H9 (cell line): ENCODE measurements around the gene FAM177B. TPM values are rescaled to one million over a fixed set of nuclear protein-coding genes. Genes with fewer than 3 reads are reported as not detected.

Experiments used
- DNase-seq: peaks from one replicate; pipeline ENCODE4 v3.0.0-alpha.2; 2017
- H2AFZ ChIP-seq: one replicate; pipeline ENCODE4 v1.6.1; 2013; ENCODE audit warnings: mild to moderate bottlenecking, low read length, control low read depth, moderate library complexity
- H2AK5ac ChIP-seq: 2 replicates; pipeline ENCODE4 v1.6.1; 2013; ENCODE audit warnings: low read length, control low read depth, mixed read lengths; ENCODE audit not compliant: insufficient read length
- H2BK120ac ChIP-seq: one replicate; pipeline ENCODE4 v1.6.1; 2013; ENCODE audit warnings: low read depth, mild to moderate bottlenecking, low read length, control low read depth, inconsistent platforms; ENCODE audit not compliant: poor library complexity, severe bottlenecking
- H2BK12ac ChIP-seq: 2 replicates; pipeline ENCODE4 v1.6.1; 2013; ENCODE audit warnings: low read length, control low read depth, mixed read lengths, low read depth; ENCODE audit not compliant: insufficient read length
- H2BK15ac ChIP-seq: 2 replicates; pipeline ENCODE4 v1.6.1; 2013; ENCODE audit warnings: low read depth, low read length, control low read depth
- H2BK20ac ChIP-seq: one replicate; pipeline ENCODE4 v1.6.1; 2013; ENCODE audit warnings: low read depth, mild to moderate bottlenecking, low read length, control low read depth, inconsistent platforms; ENCODE audit not compliant: poor library complexity, severe bottlenecking
- H2BK5ac ChIP-seq: 2 replicates; pipeline ENCODE4 v1.6.1; 2013; ENCODE audit warnings: low read length, control low read depth, mixed read lengths; ENCODE audit not compliant: insufficient read length
- H3K14ac ChIP-seq: 2 replicates; pipeline ENCODE4 v1.6.1; 2013; ENCODE audit warnings: low read length, control low read depth; ENCODE audit not compliant: insufficient read depth
- H3K18ac ChIP-seq: 2 replicates; pipeline ENCODE4 v1.6.1; 2013; ENCODE audit warnings: low read depth, mild to moderate bottlenecking, mixed read lengths, low read length, control low read depth; ENCODE audit not compliant: insufficient read length
- H3K23ac ChIP-seq: 2 replicates; pipeline ENCODE4 v1.6.1; 2013; ENCODE audit warnings: low read length, control low read depth, mixed read lengths, low read depth; ENCODE audit not compliant: insufficient read length
- H3K23me2 ChIP-seq: 2 replicates; pipeline ENCODE4 v1.6.1; 2013; ENCODE audit warnings: low read depth, mild to moderate bottlenecking, mixed read lengths, low read length, control low read depth; ENCODE audit not compliant: insufficient read length, poor library complexity, severe bottlenecking
- H3K27ac ChIP-seq: 2 replicates; pipeline ENCODE4 v1.5.1; 2013; ENCODE audit warnings: low read length, control low read depth, mixed read lengths, low read depth; ENCODE audit not compliant: insufficient read length
- H3K27me3 ChIP-seq: 2 replicates; pipeline ENCODE4 v1.6.1; 2013; ENCODE audit warnings: low read length, control low read depth, inconsistent platforms; ENCODE audit not compliant: insufficient read depth
- H3K4ac ChIP-seq: 2 replicates; pipeline ENCODE4 v1.6.1; 2013; ENCODE audit warnings: low read depth, mild to moderate bottlenecking, control low read depth, inconsistent platforms, low read length, moderate library complexity
- H3K4me1 ChIP-seq: 2 replicates; pipeline ENCODE4 v1.6.1; 2013; ENCODE audit warnings: low read length, control low read depth, inconsistent platforms; ENCODE audit not compliant: insufficient read depth
- H3K4me2 ChIP-seq: 2 replicates; pipeline ENCODE4 v1.6.1; 2013; ENCODE audit warnings: low read length, control low read depth, mixed read lengths; ENCODE audit not compliant: insufficient read length, insufficient read depth
- H3K56ac ChIP-seq: 2 replicates; pipeline ENCODE4 v1.6.1; 2013; ENCODE audit warnings: low read depth, mild to moderate bottlenecking, mixed read lengths, low read length, control low read depth; ENCODE audit not compliant: insufficient read length
- H3K79me1 ChIP-seq: 2 replicates; pipeline ENCODE4 v1.6.1; 2013; ENCODE audit warnings: low read depth, mild to moderate bottlenecking, moderate library complexity, low read length, control low read depth, inconsistent platforms; ENCODE audit not compliant: insufficient read depth, poor library complexity, severe bottlenecking
- H3K79me2 ChIP-seq: 2 replicates; pipeline ENCODE4 v1.6.1; 2013; ENCODE audit warnings: low read length, control low read depth, inconsistent platforms; ENCODE audit not compliant: insufficient read depth
- H3K9ac ChIP-seq: 2 replicates; pipeline ENCODE4 v1.6.1; 2013; ENCODE audit warnings: low read length, control low read depth, mixed read lengths; ENCODE audit not compliant: insufficient read length; ENCODE audit errors: extremely low read depth
- H3K9me3 ChIP-seq: one replicate; pipeline ENCODE4 v1.6.1; 2013; ENCODE audit warnings: low read depth, low read length, inconsistent platforms; ENCODE audit not compliant: control insufficient read depth
- H3T11ph ChIP-seq: one replicate; pipeline ENCODE4 v1.6.1; 2013; ENCODE audit warnings: mild to moderate bottlenecking, low read length, control low read depth, inconsistent platforms
- H4K20me1 ChIP-seq: one replicate; pipeline ENCODE4 v1.6.1; 2013; ENCODE audit not compliant: control insufficient read depth, insufficient read length, insufficient read depth
- H4K5ac ChIP-seq: 2 replicates; pipeline ENCODE4 v1.6.1; 2013; ENCODE audit warnings: low read depth, mild to moderate bottlenecking, mixed read lengths, low read length, control low read depth; ENCODE audit not compliant: insufficient read length
- H4K8ac ChIP-seq: replicated peaks from 2 replicates; pipeline ENCODE4 v1.6.1; 2013; ENCODE audit warnings: low read length, control low read depth, mixed read lengths, low read depth; ENCODE audit not compliant: insufficient read length
- H4K91ac ChIP-seq: 2 replicates; pipeline ENCODE4 v1.6.1; 2013; ENCODE audit warnings: low read depth, mild to moderate bottlenecking, moderate library complexity, mixed read lengths, low read length, control low read depth; ENCODE audit not compliant: insufficient read length
- H3K27ac Mint-ChIP-seq, 3 experiments: 2 replicates in 2 of 3; 3 replicates in 1 of 3; pipeline ENCODE4 v1.8.0; 2020 to 2021; ENCODE audit warnings: mixed read lengths in 3 of 3, mild to moderate bottlenecking in 1 of 3, moderate library complexity in 1 of 3
- H3K27me3 Mint-ChIP-seq: 2 replicates; pipeline ENCODE4 v1.8.0; 2021; ENCODE audit warnings: low read depth, mild to moderate bottlenecking, moderate library complexity, mixed read lengths
- H3K36me3 Mint-ChIP-seq, 3 experiments: 2 replicates in 2 of 3; 3 replicates in 1 of 3; pipeline ENCODE4 v1.8.0; 2020 to 2021; ENCODE audit warnings: low read depth in 3 of 3, mixed read lengths in 3 of 3; ENCODE audit not compliant: insufficient read depth in 1 of 3
- H3K4me1 Mint-ChIP-seq, 2 experiments: 2 replicates each; pipeline ENCODE4 v1.8.0; 2020; ENCODE audit warnings: mixed read lengths in 2 of 2
- H3K4me3 Mint-ChIP-seq, 2 experiments: 2 replicates in 1 of 2; 3 replicates in 1 of 2; pipeline ENCODE4 v1.8.0; 2020 to 2021; ENCODE audit warnings: mild to moderate bottlenecking in 2 of 2, mixed read lengths in 2 of 2, moderate library complexity in 1 of 2
- H3K9me3 Mint-ChIP-seq, 2 experiments: 2 replicates in 1 of 2; 3 replicates in 1 of 2; pipeline ENCODE4 v1.8.0; 2020; ENCODE audit warnings: mild to moderate bottlenecking in 2 of 2, mixed read lengths in 2 of 2, moderate library complexity in 1 of 2
- CTCF ChIP-seq: fragments of 200-600 bp; sonication (generic); conservative IDR thresholded peaks from 3 replicates; pipeline ENCODE4 v1.8.0; 2021; ENCODE audit warnings: antibody characterized with exemption, mild to moderate bottlenecking
- WGBS: extraction: QIAGEN DNeasy Blood & Tissue Kit; methylation state at CpG from one replicate; pipeline ENCODE4 v1.1.7; 2013; ENCODE audit warnings: missing lambda C conversion rate, low lambda C conversion rate, mixed read lengths; ENCODE audit not compliant: insufficient read length; ENCODE audit errors: extremely low coverage; 5-methylcytosine and 5-hydroxymethylcytosine counted together
- total RNA-seq: library from RNA; stranded (reverse); gene quantifications from 2 replicates; pipeline ENCODE4 v1.2.1, GENCODE V29; 2021

FAM177B gene
- total RNA-seq, 1 experiment from 2014 or later, result not detected

- Histone ChIP-seq H3K27ac (no peak overlapping the region), H3K4me1 (no peaks in the 10 kb centered on the region), H2BK15ac (no peak overlapping the region), H2BK5ac (no peak overlapping the region), H4K8ac (no peak overlapping the region), H3K9ac (no peak overlapping the region), H2BK120ac (no peak overlapping the region), H3K79me2 (no peaks in the 10 kb centered on the region; the same call in 1 of the 2 replicates), H3K27me3 (no peaks in the 10 kb centered on the region), H3K4me2 (no peak overlapping the region), H3K9me3 (no peaks in the 10 kb centered on the region), H3K18ac (no peak overlapping the region), H2BK12ac (no peak overlapping the region), H3T11ph (no peak overlapping the region), H4K91ac (no peak overlapping the region), H4K5ac (no peak overlapping the region), H4K20me1 (no peaks in the 10 kb centered on the region), H3K23me2 (no peaks in the 10 kb centered on the region), H3K14ac (no peak overlapping the region), H3K4ac (no peak overlapping the region), H2BK20ac (no peak overlapping the region), H2AK5ac (no peak overlapping the region), H3K56ac (no peak overlapping the region), H3K79me1 (peaks cover 3% of the 10 kb centered on the region), H3K23ac (no peak overlapping the region), H2AFZ (no peak overlapping the region)
- Mint-ChIP-seq H3K4me1 (no peaks in the 10 kb centered on the region), H3K36me3 (peaks cover 13 to 27% (median 21%) of the 10 kb centered on the region in 3 experiments; a peak in 6 of 7 replicates), H3K4me3 (no peak overlapping the region), H3K27me3 (no peaks in the 10 kb centered on the region), H3K9me3 (0 out of 5 replicates have a peak, but pooled peaks cover 0 to 4% of the 10 kb centered on the region in 2 experiments), H3K27ac (no peak overlapping the region)
- WGBS, result no CpG with 5 or more reads among the region's 8 CpGs
- no peak for DNase-seq
- no peak for TF ChIP-seq CTCF
Measured at GRCh38 chr1:222696741-222697140, 40.3 kb upstream of the FAM177B start.
